SU-DHL-6 (cell line): ENCODE measurements around the gene C1D.
A peak's percentile ranks its signal among the peaks of the same experiment; 100 is the strongest.

Experiments
- H2AFZ ChIP-seq: fragments of 200-600 bp; sonication (generic); 2 replicates; pipeline ENCODE4 v1.6.1; 2014; ENCODE audit warnings: low read depth, mild to moderate bottlenecking, moderate library complexity, mixed read lengths, antibody characterized with exemption, low read length; ENCODE audit not compliant: severe bottlenecking
- H3F3A ChIP-seq: fragments of 200-600 bp; shearing (Covaris generic); 2 replicates; pipeline ENCODE4 v1.6.0; 2016; ENCODE audit warnings: antibody characterized with exemption, mild to moderate bottlenecking; ENCODE audit not compliant: insufficient read depth
- H3K27ac ChIP-seq: fragments of 200-600 bp; sonication (generic); 2 replicates; pipeline ENCODE4 v1.5.1; 2016; ENCODE audit warnings: low read depth, mild to moderate bottlenecking, low read length, moderate library complexity, mixed read lengths
- H3K27me3 ChIP-seq: fragments of 200-600 bp; sonication (generic), shearing (Covaris generic); 2 replicates; pipeline ENCODE4 v1.6.0; 2014; ENCODE audit warnings: mild to moderate bottlenecking, low read length
- H3K36me3 ChIP-seq: fragments of 200-600 bp; sonication (generic); 2 replicates; pipeline ENCODE4 v1.6.1; 2014; ENCODE audit warnings: mild to moderate bottlenecking, low read length, mixed read lengths
- H3K4me2 ChIP-seq: fragments of 300-600, 200-600 bp; shearing (Covaris generic), sonication (generic); 2 replicates; pipeline ENCODE4 v1.6.0; 2014; ENCODE audit warnings: low read length, low read depth, mild to moderate bottlenecking; ENCODE audit not compliant: poor library complexity, severe bottlenecking
- H3K4me3 ChIP-seq: fragments of 200-600 bp; sonication (generic); 2 replicates; pipeline ENCODE4 v1.5.1; 2014; ENCODE audit warnings: antibody characterized with exemption, low read length, mild to moderate bottlenecking, mixed read lengths; ENCODE audit not compliant: insufficient read depth, poor library complexity, severe bottlenecking
- H3K79me2 ChIP-seq: fragments of 200-600 bp; sonication (generic); 2 replicates; pipeline ENCODE4 v1.6.1; 2014; ENCODE audit warnings: mild to moderate bottlenecking, low read length, moderate library complexity; ENCODE audit not compliant: insufficient read depth
- H3K9ac ChIP-seq: fragments of 200-600 bp; sonication (generic); 2 replicates; pipeline ENCODE4 v1.7.0; 2014; ENCODE audit warnings: mild to moderate bottlenecking, low read length
- H3K9me2 ChIP-seq: fragments of 200-600 bp; sonication (generic); replicated peaks from 2 replicates; pipeline ENCODE4 v1.6.1; 2014; ENCODE audit warnings: low read length; ENCODE audit not compliant: insufficient read depth
- H3K9me3 ChIP-seq: fragments of 200-600 bp; sonication (generic); 2 replicates; pipeline ENCODE4 v1.6.1; 2014; ENCODE audit warnings: low read length, mixed read lengths; ENCODE audit not compliant: insufficient read depth
- H4K20me1 ChIP-seq: fragments of 200-600 bp; sonication (generic); 2 replicates; pipeline ENCODE4 v1.6.1; 2014; ENCODE audit warnings: low read depth, mild to moderate bottlenecking, antibody characterized with exemption, low read length, moderate library complexity, mixed read lengths
- EZH2phosphoT487 ChIP-seq: fragments of 200-600 bp; sonication (generic), shearing (Covaris generic); conservative IDR thresholded peaks from 2 replicates; pipeline ENCODE4 v1.6.1; 2018; ENCODE audit warnings: mild to moderate bottlenecking, antibody characterized with exemption, low read length, moderate library complexity, mixed read lengths
- TF ChIP-seq, protein P1 (sequence below): fragments of 200-600 bp; sonication (generic); IDR thresholded peaks from one replicate; pipeline ENCODE4 v1.5.1; 2017; ENCODE audit warnings: antibody characterized with exemption, mild to moderate bottlenecking, low read length, moderate library complexity; ENCODE audit not compliant: insufficient read depth, poor library complexity, severe bottlenecking

The C1D gene

DNA sequence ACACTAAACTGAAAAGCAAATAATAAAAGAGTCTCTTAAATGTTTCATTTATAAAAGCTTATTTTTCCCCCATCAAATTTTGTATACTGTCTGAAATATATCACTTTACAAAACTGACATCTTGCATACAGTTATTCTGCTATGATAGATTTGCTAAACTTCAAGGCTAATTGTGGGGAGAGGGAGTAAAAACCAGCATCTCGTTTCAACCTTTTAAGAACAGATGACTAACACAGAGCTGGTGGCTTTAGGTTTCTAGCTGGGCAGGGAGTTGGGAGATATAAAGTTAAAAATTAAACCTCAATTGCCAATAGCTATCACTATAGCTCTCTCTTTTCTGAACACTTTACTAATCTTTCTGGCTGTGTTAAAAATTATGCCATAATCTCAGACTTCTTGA is 23.5 kb downstream of the C1D start:
- Histone ChIP-seq H3F3A (0 out of 2 replicates have a peak, but pooled peaks cover 3% of the 10 kb centered on the region), H3K4me2 (no peak overlapping the region), H3K27ac (no peak overlapping the region), H3K9ac (no peak overlapping the region), H3K9me3 (no peaks in the 10 kb centered on the region), H3K27me3 (no peaks in the 10 kb centered on the region), H2AFZ (no peak overlapping the region), H4K20me1 (no peaks in the 10 kb centered on the region; the same call in 1 of the 2 replicates), H3K36me3 (peaks cover 6% of the 10 kb centered on the region; the same call in 1 of the 2 replicates), H3K9me2 (no peaks in the 10 kb centered on the region), H3K79me2 (no peaks in the 10 kb centered on the region), H3K4me3 (no peak overlapping the region)
- TF ChIP-seq, protein P1, sequence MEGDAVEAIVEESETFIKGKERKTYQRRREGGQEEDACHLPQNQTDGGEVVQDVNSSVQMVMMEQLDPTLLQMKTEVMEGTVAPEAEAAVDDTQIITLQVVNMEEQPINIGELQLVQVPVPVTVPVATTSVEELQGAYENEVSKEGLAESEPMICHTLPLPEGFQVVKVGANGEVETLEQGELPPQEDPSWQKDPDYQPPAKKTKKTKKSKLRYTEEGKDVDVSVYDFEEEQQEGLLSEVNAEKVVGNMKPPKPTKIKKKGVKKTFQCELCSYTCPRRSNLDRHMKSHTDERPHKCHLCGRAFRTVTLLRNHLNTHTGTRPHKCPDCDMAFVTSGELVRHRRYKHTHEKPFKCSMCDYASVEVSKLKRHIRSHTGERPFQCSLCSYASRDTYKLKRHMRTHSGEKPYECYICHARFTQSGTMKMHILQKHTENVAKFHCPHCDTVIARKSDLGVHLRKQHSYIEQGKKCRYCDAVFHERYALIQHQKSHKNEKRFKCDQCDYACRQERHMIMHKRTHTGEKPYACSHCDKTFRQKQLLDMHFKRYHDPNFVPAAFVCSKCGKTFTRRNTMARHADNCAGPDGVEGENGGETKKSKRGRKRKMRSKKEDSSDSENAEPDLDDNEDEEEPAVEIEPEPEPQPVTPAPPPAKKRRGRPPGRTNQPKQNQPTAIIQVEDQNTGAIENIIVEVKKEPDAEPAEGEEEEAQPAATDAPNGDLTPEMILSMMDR, result no peak
- no peak for TF ChIP-seq EZH2phosphoT487

DNA sequence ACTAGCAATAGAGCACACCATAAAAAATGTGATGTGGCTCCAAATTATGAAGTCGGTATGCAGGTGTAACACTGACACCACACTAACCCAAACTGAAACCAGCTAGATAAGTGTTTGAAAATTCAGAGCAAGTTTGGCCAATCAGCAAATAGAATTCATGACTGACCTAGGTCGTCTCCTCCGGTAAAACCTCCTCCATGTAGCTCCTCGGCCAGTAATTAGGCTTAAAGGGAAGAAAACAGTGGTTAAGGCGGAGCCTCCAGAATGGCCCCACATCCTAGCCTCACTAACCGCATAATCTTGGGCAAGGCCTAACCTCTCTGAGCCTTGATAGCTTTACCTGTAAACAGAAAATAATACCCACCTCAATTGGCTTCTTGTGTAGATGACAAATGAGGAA is 30.1 kb downstream of the C1D start:
- no peaks in the 10 kb centered on the region for H3K9me3 ChIP-seq
- no peak overlapping the region for H2AFZ ChIP-seq
- TF ChIP-seq, protein P1, result no peak
- no peak for TF ChIP-seq EZH2phosphoT487
- no peaks in the 10 kb centered on the region for H4K20me1 ChIP-seq
- H3K79me2 ChIP-seq, result no peaks in the 10 kb centered on the region
- no peaks in the 10 kb centered on the region for H3K27me3 ChIP-seq
- no peak overlapping the region for H3K4me2 ChIP-seq
- H3K4me3 ChIP-seq, result no peak overlapping the region
- no peaks in the 10 kb centered on the region for H3K36me3 ChIP-seq
- no peak overlapping the region for H3K9ac ChIP-seq
- H3K9me2 ChIP-seq, result no peaks in the 10 kb centered on the region
- H3F3A ChIP-seq, result no peaks in the 10 kb centered on the region
- no peak overlapping the region for H3K27ac ChIP-seq

DNA sequence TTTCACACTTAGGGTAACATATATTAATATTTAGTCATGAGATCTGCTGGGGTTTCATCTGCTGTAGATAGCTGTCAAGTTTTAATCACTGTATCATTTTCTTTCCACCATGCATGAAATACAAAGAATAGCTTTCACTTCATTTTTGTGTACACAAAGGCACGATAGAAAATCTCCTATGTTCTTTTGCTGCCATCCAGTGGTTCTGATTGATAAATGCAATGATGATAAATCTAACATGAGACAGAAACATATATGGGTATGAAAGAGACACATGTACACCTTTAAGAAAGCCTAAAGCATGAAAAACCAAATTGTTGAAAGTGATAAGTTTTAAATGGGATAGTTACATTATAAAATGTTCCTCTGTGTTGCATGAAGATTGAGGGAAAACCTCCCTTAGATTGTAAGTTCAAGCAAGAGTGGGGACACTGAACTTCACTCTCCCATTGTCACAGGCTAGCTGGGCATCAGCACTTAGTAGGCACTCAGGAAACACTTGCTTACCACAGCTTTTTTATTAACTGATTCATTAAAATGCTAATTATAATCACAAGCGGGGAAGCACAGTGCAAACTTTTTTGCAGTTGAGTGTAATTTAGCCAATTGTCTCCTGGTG is 31.2 kb downstream of the C1D start:
- no peak overlapping the region for H3K4me2 ChIP-seq
- no peaks in the 10 kb centered on the region for H3F3A ChIP-seq
- H3K9me3 ChIP-seq, result no peaks in the 10 kb centered on the region
- H3K9me2 ChIP-seq, result no peaks in the 10 kb centered on the region
- no peaks in the 10 kb centered on the region for H3K27me3 ChIP-seq
- TF ChIP-seq, protein P1, result peak; percentile 50
- TF ChIP-seq EZH2phosphoT487, result no peak
- H2AFZ ChIP-seq, result no peak overlapping the region
- no peak overlapping the region for H3K4me3 ChIP-seq
- H3K36me3 ChIP-seq, result no peaks in the 10 kb centered on the region
- H3K79me2 ChIP-seq, result no peaks in the 10 kb centered on the region
- H3K9ac ChIP-seq, result no peak overlapping the region
- H3K27ac ChIP-seq, result no peak overlapping the region
- no peaks in the 10 kb centered on the region for H4K20me1 ChIP-seq
